ENCODE data around the gene LRMDA.

Gene LRMDA

GRCh38 chr10:76179806-76180205, 748.4 kb downstream of the LRMDA start:
- in situ Hi-C loops (cut with HindIII; ENCODE audit: low sequenced_read_pairs), result no loop called here
- no peak for DNase-seq (ENCODE audit: low read depth)
- no peak for TF ChIP-seq CTCF (IDR thresholded peaks at IDR 0.05; ENCODE audit: low read depth, low read length, missing control alignments)
- H3K4me3 ChIP-seq (ENCODE audit: low read depth, low read length), result no peak overlapping the region

- no peak for TF ChIP-seq CTCF (IDR thresholded peaks at IDR 0.05; ENCODE audit: low read depth, low read length, missing control alignments)
- DNase-seq (ENCODE audit: low read depth), result no peak
- no peak overlapping the region for H3K4me3 ChIP-seq (ENCODE audit: low read depth, low read length)
- in situ Hi-C loops (cut with HindIII; ENCODE audit: low sequenced_read_pairs), result no loop called here
Observed at GRCh38 chr10:76184647-76185046, 753.2 kb downstream of the LRMDA start.

GRCh38 chr10:76185471-76186301, 754.3 kb downstream of the LRMDA start:
- in situ Hi-C loops (cut with HindIII; ENCODE audit: low sequenced_read_pairs), result no loop called here
- no peak for TF ChIP-seq CTCF (IDR thresholded peaks at IDR 0.05; ENCODE audit: low read depth, low read length, missing control alignments)
- DNase-seq (ENCODE audit: low read depth), result no peak

GRCh38 chr10:76188216-76188615, 756.8 kb downstream of the LRMDA start:
- no peak overlapping the region for H3K4me3 ChIP-seq (ENCODE audit: low read depth, low read length)
- in situ Hi-C loops (cut with HindIII; ENCODE audit: low sequenced_read_pairs), result no loop called here
- no peak for DNase-seq (ENCODE audit: low read depth)
- no peak for TF ChIP-seq CTCF (IDR thresholded peaks at IDR 0.05; ENCODE audit: low read depth, low read length, missing control alignments)

More at GRCh38 chr10:76185471-76186301, 754.3 kb downstream of the LRMDA start:
- H3K4me3 ChIP-seq (ENCODE audit: low read depth, low read length), result no peak overlapping the region

GRCh38 chr10:76190634-76191270, 759.3 kb downstream of the LRMDA start:
- H3K4me3 ChIP-seq (ENCODE audit: low read depth, low read length), result no peak overlapping the region
- TF ChIP-seq CTCF (IDR thresholded peaks at IDR 0.05; ENCODE audit: low read depth, low read length, missing control alignments), result no peak
- DNase-seq (ENCODE audit: low read depth), result no peak
- in situ Hi-C loops (cut with HindIII; ENCODE audit: low sequenced_read_pairs), result loop anchor here (5.0 kb wide), 1 partner anchor 48 kb away; no protein-coding TSS in a partner anchor

- H3K4me3 ChIP-seq (ENCODE audit: low read depth, low read length), result no peak overlapping the region
- TF ChIP-seq CTCF (IDR thresholded peaks at IDR 0.05; ENCODE audit: low read depth, low read length, missing control alignments), result no peak
- in situ Hi-C loops (cut with HindIII; ENCODE audit: low sequenced_read_pairs), result loop anchor here (5.0 kb wide), 1 partner anchor 49 kb away; no protein-coding TSS in a partner anchor
- no peak for DNase-seq (ENCODE audit: low read depth)
Observed at GRCh38 chr10:76191336-76191735, 759.9 kb downstream of the LRMDA start.

Data from astrocyte of the cerebellum (primary cell).